ENCODE results near the gene CNOT6.

The CNOT6 gene

GRCh38 chr5:180568914-180569313 is 74.7 kb downstream of the CNOT6 start:
- no peak for DNase-seq (ENCODE audit: low read depth, low spot score)

DNA sequence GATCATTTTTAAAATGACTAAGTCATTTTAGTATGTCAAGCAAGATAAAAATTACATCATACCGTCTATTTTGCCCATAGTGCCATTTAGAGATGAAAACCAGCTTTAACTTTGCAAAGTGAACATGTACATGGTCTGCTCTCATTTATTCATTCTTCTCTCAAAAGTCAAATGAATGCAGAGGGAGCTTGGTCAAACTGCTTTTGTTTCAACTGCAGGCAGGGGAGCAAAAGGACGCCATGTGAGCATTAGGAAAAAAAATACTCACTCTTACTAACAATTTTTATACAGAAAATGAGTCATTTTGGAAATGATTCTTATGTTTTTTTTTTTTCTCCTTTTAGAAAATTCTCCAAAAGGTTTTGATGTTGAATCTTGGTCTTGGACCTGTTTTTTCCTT is 81.4 kb downstream of the CNOT6 start:
- DNase-seq (ENCODE audit: low read depth, low spot score) = no peak

DNA sequence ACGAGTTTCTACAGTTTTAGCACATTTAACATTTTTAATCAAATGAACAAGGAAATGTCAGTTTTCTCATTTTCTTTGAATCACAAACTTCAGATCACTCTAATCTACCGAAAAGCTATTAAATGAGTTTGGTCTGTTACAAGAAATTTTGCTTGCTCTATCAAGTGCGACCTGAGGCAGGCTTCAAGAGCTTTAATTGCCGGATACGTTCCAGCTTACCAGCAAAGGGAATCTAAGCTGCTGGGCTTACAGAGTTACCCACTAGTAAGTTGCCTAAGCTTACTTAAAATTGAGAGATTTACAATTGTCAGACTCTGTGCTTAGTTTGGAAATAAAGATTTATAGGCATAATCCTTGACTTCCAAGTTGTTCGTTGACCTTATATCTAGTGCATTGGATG is 86.5 kb downstream of the CNOT6 start:
- no peak for DNase-seq (ENCODE audit: low read depth, low spot score)

- DNase-seq (ENCODE audit: low read depth, low spot score) = no peak
Measured at GRCh38 chr5:180583738-180584137, 89.6 kb downstream of the CNOT6 start.

- DNase-seq (ENCODE audit: low read depth, low spot score) = no peak
Measured at GRCh38 chr5:180586204-180586603, 92.0 kb downstream of the CNOT6 start.

DNA sequence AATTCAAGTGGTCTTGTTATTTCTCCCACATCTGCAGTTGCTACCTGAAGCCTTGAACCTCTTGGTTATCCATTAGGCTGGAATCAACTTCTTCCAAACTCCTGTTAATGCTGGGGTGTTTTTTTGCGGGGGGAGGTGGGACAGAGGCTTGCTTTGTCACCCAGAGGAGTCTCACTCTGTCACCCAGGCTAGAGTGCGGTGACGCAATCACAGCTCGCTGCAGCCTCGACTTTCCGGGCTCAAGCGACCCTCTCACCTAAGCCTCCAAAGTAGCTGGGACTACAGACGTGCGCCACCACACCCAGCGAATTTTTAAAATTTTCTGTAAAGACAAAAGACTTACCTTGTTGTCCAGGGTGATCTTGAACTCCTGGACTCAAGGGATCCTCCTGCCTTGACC is 92.7 kb downstream of the CNOT6 start:
- DNase-seq (ENCODE audit: low read depth, low spot score) = no peak

DNA sequence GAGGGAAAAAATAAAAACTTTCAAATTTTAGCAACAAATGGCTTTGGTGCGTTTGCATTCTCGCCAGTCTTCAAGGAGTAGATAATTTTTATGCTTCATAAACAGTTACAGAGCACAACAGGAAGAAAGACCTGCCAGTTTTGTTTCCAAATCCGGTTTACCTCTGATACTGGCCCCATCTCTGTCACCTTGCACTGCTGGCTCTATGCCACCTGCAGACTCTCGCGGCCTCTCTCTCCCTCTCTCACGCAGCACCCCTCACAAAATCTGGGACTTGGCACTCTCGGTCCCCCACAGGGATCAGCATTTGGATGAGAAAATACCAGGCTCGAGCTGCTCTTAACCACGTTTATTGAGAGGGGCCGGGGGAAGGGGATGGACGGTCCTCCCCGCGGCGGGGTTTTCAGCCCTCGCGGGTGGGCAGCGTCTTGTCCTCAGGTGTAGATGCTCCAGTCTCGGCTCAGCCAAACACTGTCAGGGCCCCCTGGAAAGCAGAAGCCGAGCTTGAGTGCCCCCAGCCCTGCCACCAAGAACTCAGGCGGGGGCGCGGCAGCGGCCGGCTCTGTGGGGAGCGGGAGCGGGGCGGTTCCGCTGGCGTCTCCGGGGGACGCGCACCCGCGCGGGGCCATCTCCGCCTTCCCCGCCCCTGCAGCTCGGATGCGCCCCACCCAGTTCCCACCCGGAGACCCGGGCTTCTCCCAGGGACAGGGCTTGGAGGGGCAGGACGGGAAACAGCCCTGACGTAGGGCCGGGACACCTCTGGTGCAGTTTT is 95.8 kb downstream of the CNOT6 start:
- DNase-seq (ENCODE audit: low read depth, low spot score) = no peak

DNA sequence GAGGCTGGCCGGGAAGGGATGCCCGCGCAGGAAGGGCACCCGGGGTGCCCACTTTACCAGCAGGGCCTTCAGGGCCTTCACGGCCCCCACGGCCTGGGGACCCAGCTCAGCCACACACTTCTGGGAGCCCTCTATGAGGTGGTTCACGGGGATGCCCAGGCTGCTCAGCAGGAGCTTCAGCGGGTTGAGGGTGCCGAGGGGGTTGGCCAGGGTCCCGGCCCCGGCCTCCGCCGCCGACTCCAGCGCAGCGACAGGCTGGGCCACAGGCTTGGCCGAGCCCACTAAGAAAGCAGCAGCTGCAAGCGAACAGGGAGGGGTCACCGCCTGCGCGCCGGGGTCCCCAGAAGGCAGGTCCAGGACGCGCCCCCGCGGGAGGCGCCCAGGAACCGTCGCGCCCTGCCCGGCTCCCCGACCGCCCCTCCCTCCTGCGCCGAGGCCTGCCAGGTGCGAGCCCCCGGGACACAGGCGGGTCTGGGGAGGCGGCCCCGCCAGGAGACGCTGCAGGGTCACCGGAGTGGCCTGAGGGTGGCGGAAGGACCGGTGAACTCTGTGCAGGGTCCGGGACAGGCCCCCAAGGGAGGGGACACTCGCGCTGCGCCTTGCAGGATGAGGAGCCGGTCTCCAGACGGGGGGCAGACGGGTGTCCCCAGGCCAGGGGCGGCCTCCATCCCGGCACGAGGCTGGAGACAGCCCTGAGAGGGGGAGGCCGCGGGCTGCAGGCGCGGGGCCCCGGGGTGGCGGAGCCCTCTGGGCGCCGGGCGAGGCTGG is 96.5 kb downstream of the CNOT6 start:
- peak; percentile 40 for DNase-seq (ENCODE audit: low read depth, low spot score)

DNA sequence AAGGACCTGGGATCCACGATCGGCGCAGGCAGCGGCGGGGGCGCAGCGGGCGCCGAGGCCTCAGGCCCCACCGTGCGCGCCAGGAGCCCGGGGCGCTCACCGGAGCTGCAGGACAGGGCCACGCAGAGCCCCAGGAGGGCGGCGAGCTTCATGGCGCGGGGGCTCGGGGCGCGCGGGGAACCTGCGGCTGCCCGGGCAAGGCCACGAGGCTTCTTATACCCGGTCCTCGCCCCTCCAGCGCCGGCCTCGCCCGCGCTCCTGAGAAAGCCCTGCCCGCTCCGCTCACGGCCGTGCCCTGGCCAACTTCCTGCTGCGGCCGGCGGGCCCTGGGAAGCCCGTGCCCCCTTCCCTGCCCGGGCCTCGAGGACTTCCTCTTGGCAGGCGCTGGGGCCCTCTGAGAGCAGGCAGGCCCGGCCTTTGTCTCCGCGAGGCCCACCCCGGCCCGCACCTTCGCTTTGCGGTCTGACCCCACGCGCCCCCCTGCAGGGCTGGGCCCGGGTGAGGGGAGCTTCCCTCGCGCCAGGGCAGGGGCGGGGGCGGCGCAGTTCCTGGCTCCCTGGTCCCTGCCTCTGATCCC is 97.2 kb downstream of the CNOT6 start, which contains the start of gene SCGB3A1:
SCGB3A1 (minus strand) TSS at position 189 of the 577 bp plus-strand sequence; CDS start at position 152, 37 bp downstream.
- DNase-seq (ENCODE audit: low read depth, low spot score) = no peak

- no peak for DNase-seq (ENCODE audit: low read depth, low spot score)
Measured at GRCh38 chr5:180592176-180592575, 98.0 kb downstream of the CNOT6 start.

GRCh38 chr5:180593446-180594206 is 99.4 kb downstream of the CNOT6 start:
- no peak for DNase-seq (ENCODE audit: low read depth, low spot score)

- DNase-seq (ENCODE audit: low read depth, low spot score) = no peak
Measured at GRCh38 chr5:180594311-180595045, 100.3 kb downstream of the CNOT6 start.

- no peak for DNase-seq (ENCODE audit: low read depth, low spot score)
Measured at GRCh38 chr5:180595046-180595379, 100.8 kb downstream of the CNOT6 start.

DNA sequence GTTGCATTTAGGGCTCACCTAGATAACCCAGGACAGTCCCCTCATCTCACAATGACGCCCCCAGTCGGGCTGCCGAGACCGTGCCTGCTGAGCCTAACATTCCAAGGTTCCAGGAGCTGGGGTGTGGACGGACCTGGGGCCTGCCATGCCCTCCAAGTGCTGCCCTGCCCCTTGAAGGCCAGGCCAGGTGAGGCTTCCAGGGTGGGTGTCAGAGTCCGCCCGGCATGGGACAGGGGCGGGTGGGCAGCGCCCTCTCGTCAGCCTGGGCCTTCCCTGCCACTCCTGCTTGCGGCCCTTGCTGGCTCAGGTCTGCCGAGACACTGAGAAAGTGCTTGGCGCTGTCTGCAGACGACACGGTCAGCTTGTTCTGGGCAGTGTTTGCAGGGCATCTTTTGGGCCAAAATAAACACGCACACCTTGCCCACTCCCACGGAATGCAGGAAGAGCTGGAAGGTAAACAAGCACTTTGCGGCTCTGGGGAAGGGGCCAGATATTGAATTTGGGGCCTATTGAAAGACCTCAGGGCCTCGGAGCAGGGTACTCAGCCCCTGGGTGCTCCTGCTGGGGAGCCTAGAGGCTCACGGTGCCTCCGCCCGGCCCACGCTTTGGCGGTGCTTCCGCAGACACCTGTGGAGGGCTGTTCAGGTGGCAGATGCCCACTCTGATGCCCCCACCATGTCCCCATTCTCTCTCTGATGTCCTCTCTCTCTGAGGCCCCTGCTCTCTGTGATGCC is 101.4 kb downstream of the CNOT6 start:
- no peak for DNase-seq (ENCODE audit: low read depth, low spot score)

DNA sequence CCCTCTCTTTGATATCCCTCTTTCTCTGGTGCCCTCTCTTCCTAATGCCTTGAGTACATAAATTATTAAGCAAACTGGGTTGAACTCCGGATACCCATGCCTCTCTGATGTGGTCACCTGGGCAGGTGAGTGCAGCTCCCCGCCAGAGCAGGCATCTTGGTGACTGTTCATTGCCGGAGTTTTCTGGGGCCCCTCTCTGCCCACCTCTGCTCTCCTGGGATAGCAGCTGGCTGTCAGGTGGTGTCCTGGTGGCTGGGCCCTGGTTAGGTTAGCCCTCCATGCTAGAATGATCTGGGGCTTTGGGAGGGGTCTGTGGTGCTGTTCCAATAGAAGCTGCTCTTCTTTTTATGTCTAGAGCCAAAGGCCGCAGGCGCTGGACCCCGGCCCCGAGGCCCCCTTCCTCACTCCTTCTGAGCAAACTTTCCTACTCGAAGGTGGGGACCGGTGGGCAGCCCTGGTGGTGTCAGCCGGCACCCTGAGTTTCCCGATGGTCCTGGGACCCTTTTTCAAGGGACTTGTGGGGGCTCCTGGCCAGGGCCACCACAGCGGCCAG is 102.0 kb downstream of the CNOT6 start:
- no peak for DNase-seq (ENCODE audit: low read depth, low spot score)

DNA sequence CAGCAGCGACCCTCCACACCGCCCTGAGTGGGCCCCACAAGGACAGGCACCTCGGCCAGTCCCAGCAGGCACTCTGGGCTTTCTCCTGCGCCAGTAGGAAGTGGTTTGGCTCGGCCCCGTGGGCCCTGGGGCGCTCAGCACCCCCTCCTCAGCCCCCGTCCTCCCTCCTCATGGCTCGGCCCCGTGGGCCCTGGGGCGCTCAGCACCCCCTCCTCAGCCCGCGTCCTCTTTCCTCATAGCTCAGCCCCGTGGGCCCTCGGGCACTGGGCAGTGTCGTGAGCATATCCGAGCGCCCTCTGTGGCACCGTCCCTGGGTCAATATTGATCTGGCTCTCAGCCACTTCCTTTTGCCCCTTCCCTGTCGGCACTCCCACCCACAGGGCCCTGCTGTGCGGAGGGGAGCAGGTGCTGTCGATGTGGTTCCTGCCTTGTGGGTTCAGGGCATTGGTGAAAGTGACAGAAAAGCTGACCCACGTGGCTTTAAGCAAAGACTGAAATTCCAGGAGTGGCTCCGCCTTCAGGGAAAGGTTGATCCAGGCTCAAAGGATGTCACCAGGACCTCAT is 102.6 kb downstream of the CNOT6 start:
- DNase-seq (ENCODE audit: low read depth, low spot score) = no peak

- DNase-seq (ENCODE audit: low read depth, low spot score) = no peak
Measured at GRCh38 chr5:180598316-180598701, 104.1 kb downstream of the CNOT6 start.

DNA sequence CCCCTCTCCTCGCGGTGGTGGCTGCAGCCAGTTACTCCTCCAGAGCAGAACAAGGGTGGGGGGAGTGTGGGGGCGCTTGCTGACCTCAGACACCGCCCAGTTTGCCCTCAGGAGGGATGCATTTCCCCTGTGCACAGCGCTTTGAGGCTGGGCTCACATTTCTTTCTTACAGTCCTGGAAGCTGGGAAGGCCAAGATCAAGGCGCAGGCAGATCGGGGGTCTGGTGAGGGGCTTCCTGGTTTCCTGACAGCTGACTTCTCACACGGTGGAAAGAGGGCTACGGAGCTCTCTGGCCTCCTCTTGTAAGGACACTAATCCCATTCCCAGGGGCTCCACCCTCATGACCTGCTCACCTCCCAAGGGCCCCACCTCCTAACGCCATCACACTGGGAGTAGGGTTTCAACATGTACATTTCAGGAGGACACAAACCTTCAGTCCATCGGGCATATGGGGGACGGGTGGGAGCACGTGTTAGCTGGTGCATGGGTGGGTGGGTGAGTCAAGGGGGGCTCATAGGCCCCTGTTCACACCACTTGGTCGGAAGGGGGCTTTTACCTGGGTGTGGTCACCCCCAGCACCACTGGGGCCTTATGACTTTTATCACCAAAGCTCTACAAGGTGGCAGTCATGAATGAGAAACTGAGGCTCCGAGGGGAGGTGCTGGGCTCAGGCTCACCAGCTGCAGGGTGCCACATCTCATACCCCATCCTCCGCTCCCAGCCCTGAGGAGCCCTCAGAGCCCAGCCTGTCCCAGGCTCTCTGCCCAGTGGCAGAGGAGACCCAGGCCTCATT is 104.8 kb downstream of the CNOT6 start:
- DNase-seq (ENCODE audit: low read depth, low spot score) = no peak

DNA sequence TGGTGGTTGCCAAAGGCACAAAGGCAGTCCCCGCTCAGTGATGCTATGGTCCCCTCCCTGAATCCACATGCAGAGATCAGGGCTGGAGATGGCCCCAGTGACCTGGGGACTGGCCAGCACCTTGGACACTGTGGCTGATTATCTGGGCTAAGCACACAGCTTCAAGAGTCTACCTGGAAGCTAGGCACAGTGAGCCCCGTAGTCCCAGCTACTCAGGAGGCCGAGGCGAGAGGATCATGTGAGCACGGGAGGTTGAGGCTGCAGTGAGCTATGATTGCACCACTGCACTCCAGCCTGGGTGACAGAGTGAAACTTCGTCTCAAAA is 105.4 kb downstream of the CNOT6 start:
- no peak for DNase-seq (ENCODE audit: low read depth, low spot score)
